GM12878 (cell line): ENCODE measurements around the gene CISD2. TPM values are rescaled to one million over a fixed set of nuclear protein-coding genes. Genes with fewer than 3 reads are reported as not detected.
A peak's percentile ranks its signal among the peaks of the same experiment; 100 is the strongest.

Source experiments
- EP300 ChIP-seq, 2 experiments: fragments of 150-350 bp in 1 of 2; IDR thresholded peaks; 2 replicates each; pipeline ENCODE4 v1.6.1; 2011 to 2012; ENCODE audit warnings: low read depth in 2 of 2, low read length in 2 of 2, borderline replicate concordance in 1 of 2, improper control_type of control experiment in 1 of 2, inconsistent platforms in 1 of 2; ENCODE audit not compliant: control insufficient read depth in 1 of 2
- ESRRA ChIP-seq: IDR thresholded peaks from 2 replicates; pipeline ENCODE4 v1.6.1; 2012; ENCODE audit warnings: mild to moderate bottlenecking, low read length, improper control_type of control experiment
- EZH2 ChIP-seq: IDR thresholded peaks from 2 replicates; pipeline ENCODE4 v1.6.1; 2012; ENCODE audit warnings: low read depth, mild to moderate bottlenecking, control low read depth, inconsistent platforms, low read length, borderline replicate concordance; ENCODE audit not compliant: control insufficient read depth
- HDAC2 ChIP-seq: fragments of 200-600 bp; sonication (generic); IDR thresholded peaks from 2 replicates; pipeline ENCODE4 v1.6.1; 2017
- HSF1 ChIP-seq: fragments of 150-350 bp; IDR thresholded peaks from 2 replicates; pipeline ENCODE4 v1.6.1; 2014; ENCODE audit warnings: mild to moderate bottlenecking, low read depth, low read length
- IKZF1 ChIP-seq: fragments of 450-650 bp; conservative IDR thresholded peaks from 2 replicates; pipeline ENCODE4 v1.6.1; 2017; ENCODE audit warnings: antibody characterized with exemption, mild to moderate bottlenecking
- IKZF2 ChIP-seq, 2 experiments: fragments of 450-650 bp; IDR thresholded peaks; 2 replicates each; pipeline ENCODE4 v1.6.1; 2017; ENCODE audit warnings: mild to moderate bottlenecking in 2 of 2, moderate library complexity in 2 of 2
- KAT2A ChIP-seq: conservative IDR thresholded peaks from 2 replicates; pipeline ENCODE4 v1.6.1; 2011; ENCODE audit warnings: low read depth, low read length; ENCODE audit not compliant: control insufficient read depth
- KDM1A ChIP-seq: fragments of 200-600 bp; sonication (generic); IDR thresholded peaks from 2 replicates; pipeline ENCODE4 v1.6.1; 2016; ENCODE audit warnings: borderline replicate concordance
- MLLT1 ChIP-seq: fragments of 450-650 bp; IDR thresholded peaks from 2 replicates; pipeline ENCODE4 v1.6.1; 2016; ENCODE audit warnings: mild to moderate bottlenecking
- NR2C1 ChIP-seq: fragments of 450-650 bp; IDR thresholded peaks from 2 replicates; pipeline ENCODE4 v1.6.1; 2017; ENCODE audit warnings: antibody characterized with exemption, mild to moderate bottlenecking, moderate library complexity
- PAX8 ChIP-seq: fragments of 450-650 bp; IDR thresholded peaks from 2 replicates; pipeline ENCODE4 v1.6.1; 2017; ENCODE audit warnings: mild to moderate bottlenecking, moderate library complexity
- RBBP5 ChIP-seq: fragments of 200-600 bp; sonication (generic); conservative IDR thresholded peaks from 2 replicates; pipeline ENCODE4 v1.6.1; 2016
- SP1 ChIP-seq: IDR thresholded peaks from one replicate; pipeline ENCODE4 v1.6.1; 2011; ENCODE audit warnings: low read depth, low read length
- SPI1 ChIP-seq: IDR thresholded peaks from 2 replicates; pipeline ENCODE4 v1.6.1; 2011; ENCODE audit warnings: low read depth, mild to moderate bottlenecking, low read length, moderate library complexity, borderline replicate concordance; ENCODE audit not compliant: insufficient read depth
- ZNF24 ChIP-seq: fragments of 450-650 bp; IDR thresholded peaks from 2 replicates; pipeline ENCODE4 v1.6.1; 2017; ENCODE audit warnings: antibody characterized with exemption, mild to moderate bottlenecking
- ZNF384 ChIP-seq: IDR thresholded peaks from 2 replicates; pipeline ENCODE4 v1.6.1; 2012; ENCODE audit warnings: low read depth, mild to moderate bottlenecking, low read length, improper control_type of control experiment, borderline replicate concordance
- polyA plus RNA-seq, 11 experiments: library from polyadenylated mRNA; depleted of rRNA in 4 of 11; unstranded in 6 of 11; stranded (reverse) in 5 of 11; fragments of >200 nt; fragmentation: Nextera tagmentation in 4 of 11; fragmentation: Illumina TruSeq in 1 of 11; extraction: Ambion mirVana in 4 of 11; extraction: Trizol in 1 of 11; gene quantifications; 1 replicate in 1 of 11; 2 replicates in 10 of 11; pipeline versions ENCODE4 v1.2.1 to v1.2.3, GENCODE V29; 2011 to 2016; ENCODE audit warnings: inconsistent platforms in 2 of 11, missing spikeins in 2 of 11, low read depth in 1 of 11
- total RNA-seq, 4 experiments: library from RNA; depleted of rRNA in 3 of 4; stranded (reverse); fragments of >200 nt in 3 of 4; fragmentation: Illumina TruSeq in 1 of 4; extraction: Trizol in 1 of 4; gene quantifications; 2 replicates each; pipeline versions ENCODE4 v1.2.1 to v1.2.3, GENCODE V29; 2013 to 2021
- TF ChIP-seq, protein P1 (sequence below): fragments of 450-650 bp; IDR thresholded peaks from 2 replicates; pipeline ENCODE4 v1.6.1; 2017; ENCODE audit warnings: low read depth, mild to moderate bottlenecking, moderate library complexity
- TF ChIP-seq, protein P2 (sequence below): IDR thresholded peaks from 2 replicates; pipeline ENCODE4 v1.6.1; 2012; ENCODE audit warnings: improper control_type of control experiment, low read depth, low read length; ENCODE audit not compliant: insufficient replicate concordance

Gene CISD2
- total and polyA plus RNA-seq, 10 of the 15 experiments (the other 5 are each of a cell fraction or from before 2014, with no cell fraction given): 29.5 to 132 (median 38.9) TPM

DNA sequence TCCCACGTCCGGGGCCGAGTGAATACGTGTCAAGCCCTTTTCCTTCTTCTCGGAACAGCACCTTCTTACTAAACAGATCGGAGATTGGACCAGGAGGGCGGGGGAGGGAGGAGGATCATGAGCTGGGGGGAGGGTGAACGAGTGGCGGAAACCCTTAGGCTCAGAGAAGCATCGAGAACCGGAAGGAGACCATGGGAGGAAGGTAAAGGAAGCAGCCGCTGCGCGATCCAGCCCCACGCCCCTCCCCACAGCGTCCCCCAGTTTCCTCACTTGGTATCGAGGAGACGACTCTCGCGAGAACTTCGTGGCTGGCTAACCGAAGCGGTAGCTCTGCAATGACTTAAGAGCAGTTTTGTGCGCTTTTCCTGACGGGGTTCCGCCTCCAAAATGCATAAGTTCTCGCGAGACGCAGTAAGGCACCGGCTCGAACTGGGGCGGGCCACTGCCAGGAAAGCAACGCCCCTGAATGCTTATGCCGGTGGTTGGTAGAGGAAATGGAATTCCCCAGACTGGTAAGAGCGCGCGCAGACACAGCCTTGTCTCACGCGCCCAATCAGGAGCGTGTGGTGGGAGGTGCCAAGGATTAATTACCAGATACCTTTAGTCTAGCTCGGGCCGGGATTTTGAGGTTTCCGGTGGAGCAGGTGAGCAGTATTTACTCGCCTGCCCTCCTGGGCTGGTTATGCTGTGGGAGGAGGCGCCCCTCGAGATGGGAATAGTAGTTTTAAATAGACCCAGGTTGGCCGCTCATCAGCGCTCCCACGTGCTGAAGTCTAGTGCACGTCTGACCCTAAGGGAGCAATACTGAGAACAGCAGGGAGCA is 40.9 kb upstream of the CISD2 start (continued):
- TF ChIP-seq EP300 (IDR thresholded peaks at IDR 0.05; ENCODE audit: borderline replicate concordance in 1 of 2, control insufficient read depth in 1 of 2, low read depth in 2 of 2, low read length in 2 of 2) (no peak; a peak in 2 of 4 replicates), ZNF24 (no peak), SPI1 (peak; percentile 43; the same call in 1 of the 2 replicates), IKZF1 (peak; percentile 75), KAT2A (no peak), EZH2 (no peak), IKZF2 (IDR thresholded peaks at IDR 0.05) (peak; percentile 82 to 85), ESRRA (0 out of 2 replicates have a peak, but pooled peaks have one; percentile 23), SP1 (no peak), MLLT1 (peak; percentile 60), HDAC2 (no peak), HSF1 (peak; percentile 87; the same call in 1 of the 2 replicates), RBBP5 (no peak), ZNF384 (no peak), PAX8 (no peak), KDM1A (no peak), NR2C1 (no peak)
- TF ChIP-seq, protein P1, sequence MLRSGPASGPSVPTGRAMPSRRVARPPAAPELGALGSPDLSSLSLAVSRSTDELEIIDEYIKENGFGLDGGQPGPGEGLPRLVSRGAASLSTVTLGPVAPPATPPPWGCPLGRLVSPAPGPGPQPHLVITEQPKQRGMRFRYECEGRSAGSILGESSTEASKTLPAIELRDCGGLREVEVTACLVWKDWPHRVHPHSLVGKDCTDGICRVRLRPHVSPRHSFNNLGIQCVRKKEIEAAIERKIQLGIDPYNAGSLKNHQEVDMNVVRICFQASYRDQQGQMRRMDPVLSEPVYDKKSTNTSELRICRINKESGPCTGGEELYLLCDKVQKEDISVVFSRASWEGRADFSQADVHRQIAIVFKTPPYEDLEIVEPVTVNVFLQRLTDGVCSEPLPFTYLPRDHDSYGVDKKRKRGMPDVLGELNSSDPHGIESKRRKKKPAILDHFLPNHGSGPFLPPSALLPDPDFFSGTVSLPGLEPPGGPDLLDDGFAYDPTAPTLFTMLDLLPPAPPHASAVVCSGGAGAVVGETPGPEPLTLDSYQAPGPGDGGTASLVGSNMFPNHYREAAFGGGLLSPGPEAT: peak; percentile 91
- TF ChIP-seq, protein P2, sequence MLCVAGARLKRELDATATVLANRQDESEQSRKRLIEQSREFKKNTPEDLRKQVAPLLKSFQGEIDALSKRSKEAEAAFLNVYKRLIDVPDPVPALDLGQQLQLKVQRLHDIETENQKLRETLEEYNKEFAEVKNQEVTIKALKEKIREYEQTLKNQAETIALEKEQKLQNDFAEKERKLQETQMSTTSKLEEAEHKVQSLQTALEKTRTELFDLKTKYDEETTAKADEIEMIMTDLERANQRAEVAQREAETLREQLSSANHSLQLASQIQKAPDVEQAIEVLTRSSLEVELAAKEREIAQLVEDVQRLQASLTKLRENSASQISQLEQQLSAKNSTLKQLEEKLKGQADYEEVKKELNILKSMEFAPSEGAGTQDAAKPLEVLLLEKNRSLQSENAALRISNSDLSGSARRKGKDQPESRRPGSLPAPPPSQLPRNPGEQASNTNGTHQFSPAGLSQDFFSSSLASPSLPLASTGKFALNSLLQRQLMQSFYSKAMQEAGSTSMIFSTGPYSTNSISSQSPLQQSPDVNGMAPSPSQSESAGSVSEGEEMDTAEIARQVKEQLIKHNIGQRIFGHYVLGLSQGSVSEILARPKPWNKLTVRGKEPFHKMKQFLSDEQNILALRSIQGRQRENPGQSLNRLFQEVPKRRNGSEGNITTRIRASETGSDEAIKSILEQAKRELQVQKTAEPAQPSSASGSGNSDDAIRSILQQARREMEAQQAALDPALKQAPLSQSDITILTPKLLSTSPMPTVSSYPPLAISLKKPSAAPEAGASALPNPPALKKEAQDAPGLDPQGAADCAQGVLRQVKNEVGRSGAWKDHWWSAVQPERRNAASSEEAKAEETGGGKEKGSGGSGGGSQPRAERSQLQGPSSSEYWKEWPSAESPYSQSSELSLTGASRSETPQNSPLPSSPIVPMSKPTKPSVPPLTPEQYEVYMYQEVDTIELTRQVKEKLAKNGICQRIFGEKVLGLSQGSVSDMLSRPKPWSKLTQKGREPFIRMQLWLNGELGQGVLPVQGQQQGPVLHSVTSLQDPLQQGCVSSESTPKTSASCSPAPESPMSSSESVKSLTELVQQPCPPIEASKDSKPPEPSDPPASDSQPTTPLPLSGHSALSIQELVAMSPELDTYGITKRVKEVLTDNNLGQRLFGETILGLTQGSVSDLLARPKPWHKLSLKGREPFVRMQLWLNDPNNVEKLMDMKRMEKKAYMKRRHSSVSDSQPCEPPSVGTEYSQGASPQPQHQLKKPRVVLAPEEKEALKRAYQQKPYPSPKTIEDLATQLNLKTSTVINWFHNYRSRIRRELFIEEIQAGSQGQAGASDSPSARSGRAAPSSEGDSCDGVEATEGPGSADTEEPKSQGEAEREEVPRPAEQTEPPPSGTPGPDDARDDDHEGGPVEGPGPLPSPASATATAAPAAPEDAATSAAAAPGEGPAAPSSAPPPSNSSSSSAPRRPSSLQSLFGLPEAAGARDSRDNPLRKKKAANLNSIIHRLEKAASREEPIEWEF: no peak
